Measurements from ENCODE around the gene CDIP1. TPM values are rescaled to one million over a fixed set of nuclear protein-coding genes. Genes with fewer than 3 reads are reported as not detected.

The CDIP1 gene
- total RNA-seq, 1 donor from 2014 or later = 41.3 TPM

DNA sequence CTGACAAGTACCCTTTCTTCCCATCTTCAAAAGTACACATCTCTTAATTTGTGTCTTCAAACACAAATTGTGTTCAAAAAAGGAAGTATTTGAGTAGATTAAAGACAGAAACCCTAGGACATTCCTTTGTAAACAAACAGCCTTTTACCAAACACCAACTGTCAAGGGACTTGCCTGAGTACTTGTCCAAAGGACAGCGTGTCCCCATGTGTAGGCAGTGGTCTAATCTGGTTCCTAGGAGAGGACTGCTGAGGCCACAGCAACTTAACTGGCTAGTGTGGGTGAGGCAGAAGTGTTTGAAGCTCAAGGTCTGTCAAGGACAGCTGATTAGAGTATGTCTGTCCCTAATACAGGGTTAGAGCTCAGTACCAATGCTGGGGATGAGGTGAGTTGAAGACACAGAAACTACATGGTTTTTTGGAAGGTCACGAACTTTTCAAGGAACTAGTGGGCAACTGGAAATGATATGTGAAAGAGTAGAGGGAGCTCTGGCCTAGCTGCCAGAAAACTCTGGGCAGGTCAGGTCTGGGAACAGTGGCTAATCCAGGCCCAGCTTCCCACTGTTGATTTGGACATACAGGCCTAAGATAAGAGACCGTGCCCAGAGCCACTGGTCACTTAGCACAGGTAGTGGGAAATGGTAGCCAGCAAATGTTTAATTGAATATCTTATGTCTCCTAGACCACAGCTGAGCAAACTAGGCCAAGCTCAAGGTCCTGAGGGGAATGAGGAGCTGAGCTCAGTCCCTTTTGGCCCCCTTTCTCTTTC lies 52.3 kb downstream of the CDIP1 start:
- H3K27ac Mint-ChIP-seq = no peak overlapping the region
- H3K9me3 Mint-ChIP-seq = no peaks in the 10 kb centered on the region
- TF ChIP-seq, protein P1, sequence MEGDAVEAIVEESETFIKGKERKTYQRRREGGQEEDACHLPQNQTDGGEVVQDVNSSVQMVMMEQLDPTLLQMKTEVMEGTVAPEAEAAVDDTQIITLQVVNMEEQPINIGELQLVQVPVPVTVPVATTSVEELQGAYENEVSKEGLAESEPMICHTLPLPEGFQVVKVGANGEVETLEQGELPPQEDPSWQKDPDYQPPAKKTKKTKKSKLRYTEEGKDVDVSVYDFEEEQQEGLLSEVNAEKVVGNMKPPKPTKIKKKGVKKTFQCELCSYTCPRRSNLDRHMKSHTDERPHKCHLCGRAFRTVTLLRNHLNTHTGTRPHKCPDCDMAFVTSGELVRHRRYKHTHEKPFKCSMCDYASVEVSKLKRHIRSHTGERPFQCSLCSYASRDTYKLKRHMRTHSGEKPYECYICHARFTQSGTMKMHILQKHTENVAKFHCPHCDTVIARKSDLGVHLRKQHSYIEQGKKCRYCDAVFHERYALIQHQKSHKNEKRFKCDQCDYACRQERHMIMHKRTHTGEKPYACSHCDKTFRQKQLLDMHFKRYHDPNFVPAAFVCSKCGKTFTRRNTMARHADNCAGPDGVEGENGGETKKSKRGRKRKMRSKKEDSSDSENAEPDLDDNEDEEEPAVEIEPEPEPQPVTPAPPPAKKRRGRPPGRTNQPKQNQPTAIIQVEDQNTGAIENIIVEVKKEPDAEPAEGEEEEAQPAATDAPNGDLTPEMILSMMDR (conservative IDR thresholded peaks at IDR 0.05) = no peak
- H3K4me3 Mint-ChIP-seq = no peak overlapping the region
- H3K36me3 Mint-ChIP-seq = peaks cover 6% of the 10 kb centered on the region
- H3K27me3 Mint-ChIP-seq = no peaks in the 10 kb centered on the region
- H3K4me1 Mint-ChIP-seq (ENCODE audit: unreplicated experiment) = peaks cover 4% of the 10 kb centered on the region
- no peak for DNase-seq (ENCODE audit: extremely low spot score, unreplicated experiment)

DNA sequence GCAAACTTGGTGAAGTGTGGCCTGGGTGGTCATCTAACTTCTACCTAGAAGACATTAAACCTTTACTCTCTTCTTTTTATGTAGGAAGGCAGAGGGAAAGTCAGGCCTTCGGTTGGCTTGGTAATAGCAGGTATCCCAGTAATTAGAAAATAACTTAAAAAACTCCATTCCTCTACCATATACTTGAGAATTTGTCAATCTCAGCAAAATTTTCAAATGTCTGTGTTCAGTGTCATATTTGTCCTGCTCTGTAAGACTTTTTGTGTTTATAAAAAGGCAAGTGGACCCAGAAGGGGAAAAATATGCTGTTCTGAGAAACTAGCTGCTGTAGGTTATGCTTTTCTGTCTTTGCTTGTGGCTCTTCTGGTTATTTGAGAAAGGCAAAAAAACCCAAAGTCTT lies 56.6 kb downstream of the CDIP1 start:
- H3K9me3 Mint-ChIP-seq = no peaks in the 10 kb centered on the region
- peak overlapping the region; percentile 44 for H3K27ac Mint-ChIP-seq
- H3K4me1 Mint-ChIP-seq (ENCODE audit: unreplicated experiment) = peaks cover 12% of the 10 kb centered on the region
- DNase-seq (ENCODE audit: extremely low spot score, unreplicated experiment) = no peak
- H3K27me3 Mint-ChIP-seq = no peaks in the 10 kb centered on the region
- peaks cover 6% of the 10 kb centered on the region for H3K36me3 Mint-ChIP-seq
- TF ChIP-seq, protein P1 (conservative IDR thresholded peaks at IDR 0.05) = no peak
- no peak overlapping the region for H3K4me3 Mint-ChIP-seq

DNA sequence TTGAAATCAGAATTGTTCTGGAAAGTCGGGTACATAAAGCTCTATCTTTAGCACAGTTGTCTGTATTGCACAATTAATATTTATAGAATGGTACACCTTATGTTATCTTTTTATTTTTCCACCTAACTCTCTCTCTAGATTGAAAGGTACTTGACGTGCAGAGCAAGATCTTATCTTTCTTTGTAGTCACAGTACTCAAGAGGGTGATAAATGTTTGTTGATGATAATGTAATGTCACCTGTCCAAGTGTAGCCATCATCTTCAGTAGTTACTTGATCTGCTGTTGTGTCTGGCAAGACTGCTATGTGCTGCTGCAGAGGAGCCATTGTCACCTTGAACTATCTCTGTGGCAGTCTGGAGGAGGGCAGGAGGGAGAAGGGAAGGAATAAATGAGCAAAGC lies 57.0 kb downstream of the CDIP1 start:
- no peaks in the 10 kb centered on the region for H3K27me3 Mint-ChIP-seq
- peaks cover 14% of the 10 kb centered on the region for H3K4me1 Mint-ChIP-seq (ENCODE audit: unreplicated experiment)
- TF ChIP-seq, protein P1 (conservative IDR thresholded peaks at IDR 0.05) = no peak
- H3K9me3 Mint-ChIP-seq = no peaks in the 10 kb centered on the region
- peak overlapping the region; percentile 3 for H3K27ac Mint-ChIP-seq
- H3K4me3 Mint-ChIP-seq = no peak overlapping the region
- DNase-seq (ENCODE audit: extremely low spot score, unreplicated experiment) = no peak
- peaks cover 6% of the 10 kb centered on the region for H3K36me3 Mint-ChIP-seq

DNA sequence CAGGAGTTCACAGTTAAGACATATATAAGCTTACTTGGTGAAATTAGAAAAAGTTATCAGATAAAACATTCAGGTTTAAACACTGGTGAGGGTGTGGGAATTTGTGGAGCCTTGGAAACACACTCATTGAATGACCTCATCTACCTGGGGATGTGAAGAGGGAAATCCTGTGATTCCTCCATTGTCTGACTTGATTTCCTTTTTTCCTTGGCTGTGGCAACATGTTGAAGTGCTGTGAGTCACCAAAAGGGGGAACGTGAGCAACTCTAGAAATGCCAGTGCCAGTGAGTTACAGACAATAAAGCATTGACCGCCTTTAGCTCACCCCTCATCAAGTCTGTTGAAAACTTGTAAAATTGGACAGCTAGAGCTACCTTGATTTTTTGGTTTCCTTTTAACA lies 60.6 kb downstream of the CDIP1 start:
- H3K4me1 Mint-ChIP-seq (ENCODE audit: unreplicated experiment) = peaks cover 27% of the 10 kb centered on the region
- peak overlapping the region; percentile 84 for H3K4me3 Mint-ChIP-seq
- H3K27ac Mint-ChIP-seq = peak overlapping the region; percentile 25
- TF ChIP-seq, protein P1 (conservative IDR thresholded peaks at IDR 0.05) = peak; percentile 55
- H3K36me3 Mint-ChIP-seq = peaks cover 9% of the 10 kb centered on the region
- H3K27me3 Mint-ChIP-seq = no peaks in the 10 kb centered on the region
- DNase-seq (ENCODE audit: extremely low spot score, unreplicated experiment) = no peak
- H3K9me3 Mint-ChIP-seq = peaks cover 3% of the 10 kb centered on the region

DNA sequence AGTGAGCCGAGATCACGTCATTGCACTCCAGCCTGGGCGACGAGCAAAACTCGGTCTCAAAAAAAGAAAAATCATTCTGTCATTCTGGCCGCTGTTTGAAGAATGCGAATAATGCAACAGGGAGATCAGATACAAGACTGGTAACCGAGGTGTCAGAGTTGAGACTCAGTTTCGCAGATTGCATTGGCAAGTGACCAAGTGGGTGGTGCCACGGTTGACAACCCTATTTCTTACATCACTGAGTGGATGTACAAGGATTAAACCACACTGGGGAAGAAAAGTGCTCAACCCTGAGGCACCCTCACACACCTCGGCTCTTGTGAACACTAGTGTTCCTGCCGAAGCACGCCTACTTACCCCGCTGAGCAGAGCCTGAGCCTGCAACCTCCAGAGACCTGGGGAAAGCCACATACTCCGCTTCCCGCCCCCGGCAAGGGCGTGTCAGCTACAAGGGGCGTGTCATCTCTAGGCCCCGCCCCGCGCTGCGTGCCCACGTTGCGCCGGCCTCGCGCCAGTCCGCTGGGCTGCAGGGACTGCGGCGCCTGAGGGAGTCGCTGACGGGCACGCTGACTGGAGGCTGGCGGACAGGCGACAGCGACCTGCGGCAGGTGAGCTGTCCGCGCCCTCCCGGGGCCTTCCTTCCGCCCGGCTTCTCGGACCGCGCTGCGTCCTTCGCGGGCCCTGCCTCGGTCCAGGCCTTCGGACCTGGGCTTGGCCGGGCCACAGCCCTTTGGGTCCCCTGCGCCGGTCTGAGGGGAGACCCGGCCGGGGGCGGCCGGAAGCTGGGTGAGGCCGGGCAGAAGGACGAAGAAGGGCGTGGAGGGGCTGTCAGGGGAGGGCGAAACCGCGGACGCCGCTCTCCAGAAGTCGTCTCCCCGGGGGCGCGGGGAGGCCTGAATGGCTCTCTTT lies 62.4 kb downstream of the CDIP1 start, which contains the start of gene HMOX2:
Gene HMOX2, plus strand, starts transcription at position 519 of the 909 bp plus-strand sequence. CDS start 29,127 bp downstream, outside the sequence.
- Mint-ChIP-seq H3K36me3 (peaks cover 3% of the 10 kb centered on the region), H3K4me1 (ENCODE audit: unreplicated experiment) (peaks cover 26% of the 10 kb centered on the region), H3K27me3 (no peaks in the 10 kb centered on the region), H3K4me3 (peak within 1 kb of the TSS; percentile 84), H3K27ac (peak within 1 kb of the TSS; percentile 97), H3K9me3 (peaks cover 3% of the 10 kb centered on the region)
- peak; percentile 94 for DNase-seq (ENCODE audit: extremely low spot score, unreplicated experiment)
- TF ChIP-seq, protein P1 (conservative IDR thresholded peaks at IDR 0.05) = peak; percentile 54
